ENCODE results near the gene APP.

GRCh38 chr21:26117324-26117971 lies 53.1 kb downstream of the APP start:
- TF ChIP-seq POLR2A (IDR thresholded peaks at IDR 0.05), result no peak
- TF ChIP-seq CTCF (IDR thresholded peaks at IDR 0.05), result no peak
